HL-60 (cell line): ENCODE data around the gene MYO16.

Source experiments
- DNase-seq, 2 experiments: peaks; one replicate each; pipeline ENCODE4 v3.0.0-alpha.2; 2010 to 2020; ENCODE audit warnings: low read depth in 1 of 2, low spot score in 1 of 2
- H3K27ac ChIP-seq: fragments of 250-450 bp; sonication (Bioruptor Pico); replicated peaks from 2 replicates; pipeline ENCODE4 v1.5.1; 2020; ENCODE audit warnings: mild to moderate bottlenecking, moderate library complexity
- H3K27me3 ChIP-seq: fragments of 250-450 bp; sonication (Bioruptor Pico); 2 replicates; pipeline ENCODE4 v1.5.1; 2021; ENCODE audit warnings: mild to moderate bottlenecking, moderate library complexity; ENCODE audit not compliant: insufficient read depth, poor library complexity, severe bottlenecking
- H3K4me3 ChIP-seq: replicated peaks from 2 replicates; pipeline ENCODE4 v1.5.1; 2011; ENCODE audit warnings: mild to moderate bottlenecking, control low read depth, low read length; ENCODE audit not compliant: insufficient read depth
- GABPA ChIP-seq: IDR thresholded peaks from 2 replicates; pipeline ENCODE4 v1.6.1; 2012; ENCODE audit warnings: low read depth
- POLR2AphosphoS5 ChIP-seq: IDR thresholded peaks from 2 replicates; pipeline ENCODE4 v1.6.1; 2012; ENCODE audit warnings: low read depth
- SPI1 ChIP-seq: IDR thresholded peaks from 2 replicates; pipeline ENCODE4 v1.6.1; 2012; ENCODE audit warnings: low read depth, mild to moderate bottlenecking, borderline replicate concordance
- TF ChIP-seq, protein P1 (sequence below): IDR thresholded peaks from one replicate; pipeline ENCODE4 v1.5.1; 2011; ENCODE audit warnings: low read length, control low read depth, inconsistent platforms; ENCODE audit not compliant: insufficient read depth
- TF ChIP-seq, protein P2 (sequence below): IDR thresholded peaks from 2 replicates; pipeline ENCODE4 v1.6.1; 2012; ENCODE audit warnings: low read depth; ENCODE audit not compliant: insufficient replicate concordance

The MYO16 gene

DNA sequence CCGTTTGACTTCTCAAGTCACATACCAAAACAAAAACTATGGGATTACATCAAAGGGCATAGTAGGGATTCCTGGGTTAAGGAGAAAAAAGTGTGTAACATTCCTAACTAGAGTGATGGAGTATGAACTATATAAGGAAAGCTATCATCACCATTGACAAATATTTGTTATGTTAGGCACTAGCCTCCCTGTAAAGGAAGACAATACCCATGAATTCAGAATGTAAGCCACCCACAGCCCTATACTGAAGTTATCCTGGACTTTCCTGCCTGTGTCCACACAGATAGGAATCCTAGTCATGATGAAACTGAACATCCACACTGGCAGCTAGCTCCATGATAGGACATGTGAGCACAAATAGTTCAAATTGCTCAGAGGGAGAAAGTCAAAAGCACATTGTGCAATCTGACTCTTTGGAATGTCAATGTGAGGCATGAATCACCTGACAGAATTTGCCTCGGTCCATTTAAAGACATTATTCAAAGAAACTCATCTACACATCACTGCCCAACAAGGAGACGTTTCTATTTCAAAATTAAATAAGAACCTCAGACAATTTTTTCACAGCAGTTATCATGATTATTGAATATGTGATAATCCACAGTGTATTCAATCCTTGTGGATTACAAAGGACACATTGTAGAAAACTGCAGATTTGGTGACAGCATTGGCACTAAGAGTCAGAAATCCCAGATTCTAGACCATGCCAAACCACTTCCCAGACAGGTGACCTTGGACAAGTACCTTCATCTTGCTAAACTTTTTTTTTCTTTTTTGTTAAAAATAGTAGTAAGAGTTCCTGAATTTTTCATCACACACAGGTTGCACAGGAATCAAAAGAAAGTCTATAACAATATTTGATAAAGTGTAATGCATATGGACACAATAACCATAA, 627.7 kb downstream of the MYO16 start:
- TF ChIP-seq, protein P1, sequence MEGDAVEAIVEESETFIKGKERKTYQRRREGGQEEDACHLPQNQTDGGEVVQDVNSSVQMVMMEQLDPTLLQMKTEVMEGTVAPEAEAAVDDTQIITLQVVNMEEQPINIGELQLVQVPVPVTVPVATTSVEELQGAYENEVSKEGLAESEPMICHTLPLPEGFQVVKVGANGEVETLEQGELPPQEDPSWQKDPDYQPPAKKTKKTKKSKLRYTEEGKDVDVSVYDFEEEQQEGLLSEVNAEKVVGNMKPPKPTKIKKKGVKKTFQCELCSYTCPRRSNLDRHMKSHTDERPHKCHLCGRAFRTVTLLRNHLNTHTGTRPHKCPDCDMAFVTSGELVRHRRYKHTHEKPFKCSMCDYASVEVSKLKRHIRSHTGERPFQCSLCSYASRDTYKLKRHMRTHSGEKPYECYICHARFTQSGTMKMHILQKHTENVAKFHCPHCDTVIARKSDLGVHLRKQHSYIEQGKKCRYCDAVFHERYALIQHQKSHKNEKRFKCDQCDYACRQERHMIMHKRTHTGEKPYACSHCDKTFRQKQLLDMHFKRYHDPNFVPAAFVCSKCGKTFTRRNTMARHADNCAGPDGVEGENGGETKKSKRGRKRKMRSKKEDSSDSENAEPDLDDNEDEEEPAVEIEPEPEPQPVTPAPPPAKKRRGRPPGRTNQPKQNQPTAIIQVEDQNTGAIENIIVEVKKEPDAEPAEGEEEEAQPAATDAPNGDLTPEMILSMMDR = no peak
- TF ChIP-seq, protein P2, sequence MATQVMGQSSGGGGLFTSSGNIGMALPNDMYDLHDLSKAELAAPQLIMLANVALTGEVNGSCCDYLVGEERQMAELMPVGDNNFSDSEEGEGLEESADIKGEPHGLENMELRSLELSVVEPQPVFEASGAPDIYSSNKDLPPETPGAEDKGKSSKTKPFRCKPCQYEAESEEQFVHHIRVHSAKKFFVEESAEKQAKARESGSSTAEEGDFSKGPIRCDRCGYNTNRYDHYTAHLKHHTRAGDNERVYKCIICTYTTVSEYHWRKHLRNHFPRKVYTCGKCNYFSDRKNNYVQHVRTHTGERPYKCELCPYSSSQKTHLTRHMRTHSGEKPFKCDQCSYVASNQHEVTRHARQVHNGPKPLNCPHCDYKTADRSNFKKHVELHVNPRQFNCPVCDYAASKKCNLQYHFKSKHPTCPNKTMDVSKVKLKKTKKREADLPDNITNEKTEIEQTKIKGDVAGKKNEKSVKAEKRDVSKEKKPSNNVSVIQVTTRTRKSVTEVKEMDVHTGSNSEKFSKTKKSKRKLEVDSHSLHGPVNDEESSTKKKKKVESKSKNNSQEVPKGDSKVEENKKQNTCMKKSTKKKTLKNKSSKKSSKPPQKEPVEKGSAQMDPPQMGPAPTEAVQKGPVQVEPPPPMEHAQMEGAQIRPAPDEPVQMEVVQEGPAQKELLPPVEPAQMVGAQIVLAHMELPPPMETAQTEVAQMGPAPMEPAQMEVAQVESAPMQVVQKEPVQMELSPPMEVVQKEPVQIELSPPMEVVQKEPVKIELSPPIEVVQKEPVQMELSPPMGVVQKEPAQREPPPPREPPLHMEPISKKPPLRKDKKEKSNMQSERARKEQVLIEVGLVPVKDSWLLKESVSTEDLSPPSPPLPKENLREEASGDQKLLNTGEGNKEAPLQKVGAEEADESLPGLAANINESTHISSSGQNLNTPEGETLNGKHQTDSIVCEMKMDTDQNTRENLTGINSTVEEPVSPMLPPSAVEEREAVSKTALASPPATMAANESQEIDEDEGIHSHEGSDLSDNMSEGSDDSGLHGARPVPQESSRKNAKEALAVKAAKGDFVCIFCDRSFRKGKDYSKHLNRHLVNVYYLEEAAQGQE = no peak
- no peak for TF ChIP-seq SPI1
- TF ChIP-seq GABPA = no peak
- TF ChIP-seq POLR2AphosphoS5 = no peak
- no peak for DNase-seq
- no peaks in the 10 kb centered on the region for H3K27me3 ChIP-seq
- no peak overlapping the region for H3K27ac ChIP-seq
- H3K4me3 ChIP-seq = no peak overlapping the region
